Measurements from ENCODE around the gene RILPL2.
"Not testable (repeated sequence)": the region's sequence is repeated elsewhere in the genome, so short reads cannot be mapped to it uniquely, and the experiment has no call there.

RILPL2 gene

GRCh38 chr12:123436017-123436964, at the start of gene RILPL2:
RILPL2 (minus strand) TSS chr12:123436684; CDS start chr12:123436420, 264 bp downstream.
- DNase-seq, result peak; percentile 11

GRCh38 chr12:123485756-123486155, 49.3 kb upstream of the RILPL2 start:
- no peak for DNase-seq

GRCh38 chr12:123483602-123484248, 47.2 kb upstream of the RILPL2 start:
- no peak for DNase-seq

GRCh38 chr12:123482876-123483275, 46.4 kb upstream of the RILPL2 start:
- no peak for DNase-seq

- DNase-seq, result not testable (repeated sequence)
These were observed 44.8 kb upstream of the RILPL2 start for GRCh38 chr12:123481251-123481650.

- DNase-seq, result no peak
These were observed 43.1 kb upstream of the RILPL2 start for GRCh38 chr12:123479442-123480180.

- no peak for DNase-seq
These were observed 42.3 kb upstream of the RILPL2 start for GRCh38 chr12:123478762-123479161.

GRCh38 chr12:123478069-123478468, 41.6 kb upstream of the RILPL2 start:
- no peak for DNase-seq

- DNase-seq, result no peak
These were observed 38.8 kb upstream of the RILPL2 start for GRCh38 chr12:123475246-123475703.

- DNase-seq, result no peak
These were observed 38.2 kb upstream of the RILPL2 start for GRCh38 chr12:123474485-123475245.

- DNase-seq, result no peak
These were observed 36.0 kb upstream of the RILPL2 start for GRCh38 chr12:123472438-123472849.

GRCh38 chr12:123471374-123472068, 35.0 kb upstream of the RILPL2 start:
- DNase-seq, result peak; percentile 59

GRCh38 chr12:123469978-123470377, 33.5 kb upstream of the RILPL2 start:
- DNase-seq, result no peak

GRCh38 chr12:123468786-123469185, 32.3 kb upstream of the RILPL2 start:
- DNase-seq, result no peak

GRCh38 chr12:123465084-123465483, 28.6 kb upstream of the RILPL2 start:
- no peak for DNase-seq

GRCh38 chr12:123463174-123463573, 26.7 kb upstream of the RILPL2 start:
- DNase-seq, result not testable (repeated sequence)

GRCh38 chr12:123457980-123458779, 21.7 kb upstream of the RILPL2 start, which contains the start of gene SNRNP35:
SNRNP35 (plus strand) TSS chr12:123458139; CDS start chr12:123465541, 7,402 bp downstream.
- DNase-seq, result peak; percentile 56

- no peak for DNase-seq
These were observed 16.7 kb upstream of the RILPL2 start for GRCh38 chr12:123453165-123453564.

GRCh38 chr12:123452276-123452550, 15.7 kb upstream of the RILPL2 start:
- DNase-seq, result not testable (repeated sequence)

- DNase-seq, result no peak
These were observed 14.2 kb upstream of the RILPL2 start for GRCh38 chr12:123450636-123451035.

GRCh38 chr12:123449856-123450255, 13.4 kb upstream of the RILPL2 start:
- DNase-seq, result no peak
